SK-N-SH treated with all-trans-retinoic acid at 6 μM for 48 hours (cell line): ENCODE results near the gene AKAP17A.
A peak's percentile ranks its signal among the peaks of the same experiment; 100 is the strongest.

Source experiments
- ATAC-seq: fragments of 200-7000 bp; cut with Tn5 transposase; 3 replicates; pipeline ENCODE4 v1.9.1; 2020; ENCODE audit warnings: mild to moderate bottlenecking, moderate library complexity
- ARNTL ChIP-seq: fragments of 450-650 bp; formaldehyde crosslinking; IDR thresholded peaks from 2 replicates; pipeline ENCODE4 v1.5.0; 2020; ENCODE audit warnings: low read depth, mild to moderate bottlenecking, moderate library complexity, borderline replicate concordance
- ESRRG ChIP-seq: fragments of 250-450 bp; sonication (Bioruptor Pico); IDR thresholded peaks from 2 replicates; pipeline ENCODE4 v1.6.1; 2021; ENCODE audit warnings: mild to moderate bottlenecking
- ISL1 ChIP-seq: fragments of 250-450 bp; sonication (Bioruptor Pico); IDR thresholded peaks from 2 replicates; pipeline ENCODE4 v2.1.2; 2022; ENCODE audit warnings: mild to moderate bottlenecking, moderate library complexity
- OSR1 ChIP-seq: fragments of 250-450 bp; sonication (Bioruptor Pico); IDR thresholded peaks from 2 replicates; pipeline ENCODE4 v1.8.0; 2022; ENCODE audit warnings: moderate library complexity, mild to moderate bottlenecking, inconsistent platforms
- PATZ1 ChIP-seq: fragments of 250-450 bp; sonication (Bioruptor Pico); IDR thresholded peaks from 2 replicates; pipeline ENCODE4 v1.8.0; 2020; ENCODE audit warnings: mild to moderate bottlenecking, moderate library complexity, borderline replicate concordance
- POU6F1 ChIP-seq: fragments of 250-450 bp; sonication (Bioruptor Pico); IDR thresholded peaks from 2 replicates; pipeline ENCODE4 v1.8.0; 2021; ENCODE audit warnings: low read depth, mild to moderate bottlenecking, moderate library complexity, borderline replicate concordance
- PPARA ChIP-seq: fragments of 250-450 bp; sonication (Bioruptor Pico); IDR thresholded peaks from 2 replicates; pipeline ENCODE4 v1.5.0; 2020; ENCODE audit warnings: mild to moderate bottlenecking, borderline replicate concordance
- SNAI2 ChIP-seq: fragments of 250-450 bp; sonication (Bioruptor Pico); IDR thresholded peaks from 2 replicates; pipeline ENCODE4 v1.5.0; 2020; ENCODE audit warnings: mild to moderate bottlenecking, moderate library complexity
- TCF4 ChIP-seq: fragments of 250-450 bp; sonication (Bioruptor Pico); IDR thresholded peaks from 2 replicates; pipeline ENCODE4 v1.8.0; 2021; ENCODE audit warnings: mild to moderate bottlenecking, moderate library complexity, borderline replicate concordance
- ZC3H10 ChIP-seq: fragments of 250-450 bp; sonication (Bioruptor Pico); IDR thresholded peaks from 2 replicates; pipeline ENCODE4 v1.5.1; 2021; ENCODE audit warnings: mild to moderate bottlenecking, moderate library complexity
- ZFP3 ChIP-seq: fragments of 250-450 bp; sonication (Bioruptor Pico); IDR thresholded peaks from 2 replicates; pipeline ENCODE4 v1.5.0; 2020; ENCODE audit warnings: mild to moderate bottlenecking, moderate library complexity
- ZNF565 ChIP-seq: fragments of 450-650 bp; formaldehyde crosslinking; conservative IDR thresholded peaks from 2 replicates; pipeline ENCODE4 v1.5.0; 2020; ENCODE audit warnings: low read depth, mild to moderate bottlenecking, moderate library complexity
- ZNF70 ChIP-seq: fragments of 450-650 bp; formaldehyde crosslinking; IDR thresholded peaks from 2 replicates; pipeline ENCODE4 v1.5.0; 2020; ENCODE audit warnings: mild to moderate bottlenecking, moderate library complexity
- TF ChIP-seq, protein P1 (sequence below): fragments of 250-450 bp; sonication (Bioruptor Pico); IDR thresholded peaks from 2 replicates; pipeline ENCODE4 v1.5.0; 2020; ENCODE audit warnings: mild to moderate bottlenecking, moderate library complexity

Gene AKAP17A

GRCh38 chrX:1606496-1606895 lies 15.1 kb downstream of the AKAP17A start:
- TF ChIP-seq PPARA (no peak), ZC3H10 (CRISPR knock-in tag) (no peak), OSR1 (no peak), ZNF565 (CRISPR knock-in tag) (no peak), ZFP3 (no peak), PATZ1 (CRISPR knock-in tag) (no peak)
- TF ChIP-seq, protein P1, sequence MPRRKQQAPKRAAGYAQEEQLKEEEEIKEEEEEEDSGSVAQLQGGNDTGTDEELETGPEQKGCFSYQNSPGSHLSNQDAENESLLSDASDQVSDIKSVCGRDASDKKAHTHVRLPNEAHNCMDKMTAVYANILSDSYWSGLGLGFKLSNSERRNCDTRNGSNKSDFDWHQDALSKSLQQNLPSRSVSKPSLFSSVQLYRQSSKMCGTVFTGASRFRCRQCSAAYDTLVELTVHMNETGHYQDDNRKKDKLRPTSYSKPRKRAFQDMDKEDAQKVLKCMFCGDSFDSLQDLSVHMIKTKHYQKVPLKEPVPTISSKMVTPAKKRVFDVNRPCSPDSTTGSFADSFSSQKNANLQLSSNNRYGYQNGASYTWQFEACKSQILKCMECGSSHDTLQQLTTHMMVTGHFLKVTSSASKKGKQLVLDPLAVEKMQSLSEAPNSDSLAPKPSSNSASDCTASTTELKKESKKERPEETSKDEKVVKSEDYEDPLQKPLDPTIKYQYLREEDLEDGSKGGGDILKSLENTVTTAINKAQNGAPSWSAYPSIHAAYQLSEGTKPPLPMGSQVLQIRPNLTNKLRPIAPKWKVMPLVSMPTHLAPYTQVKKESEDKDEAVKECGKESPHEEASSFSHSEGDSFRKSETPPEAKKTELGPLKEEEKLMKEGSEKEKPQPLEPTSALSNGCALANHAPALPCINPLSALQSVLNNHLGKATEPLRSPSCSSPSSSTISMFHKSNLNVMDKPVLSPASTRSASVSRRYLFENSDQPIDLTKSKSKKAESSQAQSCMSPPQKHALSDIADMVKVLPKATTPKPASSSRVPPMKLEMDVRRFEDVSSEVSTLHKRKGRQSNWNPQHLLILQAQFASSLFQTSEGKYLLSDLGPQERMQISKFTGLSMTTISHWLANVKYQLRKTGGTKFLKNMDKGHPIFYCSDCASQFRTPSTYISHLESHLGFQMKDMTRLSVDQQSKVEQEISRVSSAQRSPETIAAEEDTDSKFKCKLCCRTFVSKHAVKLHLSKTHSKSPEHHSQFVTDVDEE: no peak
- no peak for ATAC-seq

DNA sequence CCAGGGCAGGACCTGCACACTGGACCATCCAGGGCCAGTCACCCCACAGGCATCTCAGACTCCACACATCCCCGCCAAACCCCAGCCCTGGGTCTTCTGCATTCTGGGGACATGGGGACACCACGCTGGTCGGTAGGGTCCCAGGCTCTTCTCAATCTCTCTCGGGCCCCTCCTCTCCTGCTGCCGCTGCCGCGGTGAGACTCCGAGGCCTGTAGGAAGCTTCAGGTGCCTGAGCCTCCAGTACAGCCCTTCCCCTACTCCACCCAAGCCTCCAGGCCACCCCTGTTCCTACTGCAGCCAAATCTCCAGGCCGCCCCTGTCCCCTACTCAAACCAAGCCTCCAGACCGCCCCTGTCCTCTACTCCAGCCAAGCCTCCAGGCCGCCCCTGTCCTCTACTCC lies 17.9 kb downstream of the AKAP17A start:
- ATAC-seq: peak; percentile 14; the same call in 2 of the 3 replicates
- TF ChIP-seq ARNTL: no peak
- TF ChIP-seq TCF4 (CRISPR knock-in tag): no peak
- no peak for TF ChIP-seq ZC3H10 (CRISPR knock-in tag)

- TF ChIP-seq ISL1 (CRISPR knock-in tag) (no peak), OSR1 (no peak), POU6F1 (no peak), ZNF70 (CRISPR knock-in tag) (no peak)
- TF ChIP-seq, protein P1: no peak
- ATAC-seq: peak; percentile 9; the same call in 1 of the 3 replicates
These were observed 18.4 kb downstream of the AKAP17A start for GRCh38 chrX:1609762-1610161.

GRCh38 chrX:1610166-1610565 lies 18.8 kb downstream of the AKAP17A start:
- ATAC-seq: no peak
- no peak for TF ChIP-seq ESRRG (CRISPR knock-in tag)
- TF ChIP-seq SNAI2 (CRISPR knock-in tag): no peak
- TF ChIP-seq PPARA: no peak
- no peak for TF ChIP-seq PATZ1 (CRISPR knock-in tag)
- TF ChIP-seq POU6F1: no peak
- TF ChIP-seq TCF4 (CRISPR knock-in tag): no peak
